H7 (cell line): ENCODE measurements around the gene SETDB1. TPM values are rescaled to one million over a fixed set of nuclear protein-coding genes. Genes with fewer than 3 reads are reported as not detected.
A peak's percentile ranks its signal among the peaks of the same experiment; 100 is the strongest.

ENCODE experiments used
- DNase-seq: peaks from one replicate; pipeline ENCODE4 v3.0.0; 2012
- H3K27me3 ChIP-seq: 2 replicates; pipeline ENCODE4 v1.6.0; 2011; ENCODE audit warnings: mild to moderate bottlenecking, low read length; ENCODE audit not compliant: control insufficient read depth, insufficient read depth
- H3K36me3 ChIP-seq: replicated peaks from 2 replicates; pipeline ENCODE4 v1.5.1; 2011; ENCODE audit warnings: low read length; ENCODE audit not compliant: control insufficient read depth, insufficient read depth
- H3K4me3 ChIP-seq: 2 replicates; pipeline ENCODE4 v1.5.1; 2011; ENCODE audit warnings: low read depth, mild to moderate bottlenecking, control low read depth, low read length, moderate library complexity; ENCODE audit not compliant: insufficient read depth
- total RNA-seq: library from RNA; depleted of rRNA; stranded (reverse); fragments of >200 nt; shearing (Covaris generic); gene quantifications from 2 replicates; pipeline ENCODE4 v1.2.3, GENCODE V29; 2014

SETDB1 gene
- total RNA-seq, 1 experiment from 2014 or later, result 67.9 TPM

DNA sequence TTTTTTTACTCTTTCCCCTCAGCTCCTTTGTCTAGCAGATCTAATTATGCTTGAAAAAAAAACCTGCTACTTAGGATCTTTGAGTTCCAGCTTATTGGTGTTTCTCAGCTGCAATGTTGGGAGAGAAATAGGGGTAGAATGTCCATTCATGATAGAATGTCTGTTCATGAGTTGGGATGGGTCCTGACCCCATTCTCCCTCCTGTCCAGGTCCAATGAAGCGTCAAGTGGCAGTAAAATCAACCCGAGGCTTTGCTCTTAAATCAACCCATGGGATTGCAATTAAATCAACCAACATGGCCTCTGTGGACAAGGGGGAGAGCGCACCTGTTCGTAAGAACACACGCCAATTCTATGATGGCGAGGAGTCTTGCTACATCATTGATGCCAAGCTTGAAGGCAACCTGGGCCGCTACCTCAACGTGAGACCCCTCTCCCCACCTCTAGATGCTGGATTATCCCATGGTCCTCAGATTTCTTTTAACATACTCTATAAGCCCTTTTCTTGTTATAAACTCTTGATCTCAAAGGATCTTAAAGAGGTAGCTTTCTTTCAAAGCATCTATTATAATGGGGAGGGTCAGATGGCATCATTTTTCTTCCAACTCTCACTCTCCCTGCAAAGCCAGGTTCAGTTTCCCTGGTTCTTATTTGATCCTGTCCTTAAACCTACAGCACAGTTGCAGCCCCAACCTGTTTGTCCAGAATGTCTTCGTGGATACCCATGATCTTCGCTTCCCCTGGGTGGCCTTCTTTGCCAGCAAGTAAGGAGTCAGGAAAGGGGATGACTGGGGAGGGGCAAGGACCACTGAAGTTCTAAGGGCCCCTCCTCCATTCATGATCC is 37.4 kb downstream of the SETDB1 start:
- Histone ChIP-seq H3K27me3 (no peaks in the 10 kb centered on the region), H3K36me3 (peaks cover 64% of the 10 kb centered on the region), H3K4me3 (no peak overlapping the region)
- peak; percentile 8 for DNase-seq

DNA sequence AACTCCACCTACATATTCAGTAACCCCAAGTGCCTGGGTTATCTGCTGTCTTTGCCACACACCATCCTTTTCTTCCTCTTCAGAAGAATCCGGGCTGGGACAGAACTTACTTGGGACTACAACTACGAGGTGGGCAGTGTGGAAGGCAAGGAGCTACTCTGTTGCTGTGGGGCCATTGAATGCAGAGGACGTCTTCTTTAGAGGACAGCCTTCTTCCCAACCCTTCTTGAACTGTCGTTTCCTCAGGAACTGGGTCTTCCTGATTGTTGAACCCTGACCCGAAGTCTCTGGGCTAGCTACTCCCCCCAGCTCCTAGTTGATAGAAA is 38.0 kb downstream of the SETDB1 start:
- H3K36me3 ChIP-seq, result peaks cover 66% of the 10 kb centered on the region
- no peaks in the 10 kb centered on the region for H3K27me3 ChIP-seq
- DNase-seq, result no peak
- no peak overlapping the region for H3K4me3 ChIP-seq

DNA sequence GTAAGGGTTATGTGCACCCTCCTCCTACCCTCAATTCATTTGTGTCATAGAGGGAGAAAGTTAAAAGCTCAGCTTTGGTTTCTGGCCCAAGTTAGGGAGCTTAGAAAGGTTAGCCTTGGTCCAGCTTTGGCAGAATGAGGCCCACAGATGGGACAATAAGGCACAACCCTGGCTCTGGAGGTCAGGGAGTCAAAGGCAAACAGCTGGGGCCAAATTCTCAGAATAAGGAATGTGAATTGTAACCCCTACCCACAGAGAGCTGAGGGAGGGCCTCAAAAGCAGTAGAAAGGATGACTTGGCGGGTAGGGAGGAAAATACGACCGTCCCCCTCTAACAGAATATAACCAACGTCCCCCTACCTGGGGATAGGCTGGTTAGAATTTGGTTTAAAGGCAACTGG is 39.4 kb downstream of the SETDB1 start:
- Histone ChIP-seq H3K36me3 (peaks cover 59% of the 10 kb centered on the region), H3K4me3 (no peak overlapping the region), H3K27me3 (no peaks in the 10 kb centered on the region)
- DNase-seq, result no peak

DNA sequence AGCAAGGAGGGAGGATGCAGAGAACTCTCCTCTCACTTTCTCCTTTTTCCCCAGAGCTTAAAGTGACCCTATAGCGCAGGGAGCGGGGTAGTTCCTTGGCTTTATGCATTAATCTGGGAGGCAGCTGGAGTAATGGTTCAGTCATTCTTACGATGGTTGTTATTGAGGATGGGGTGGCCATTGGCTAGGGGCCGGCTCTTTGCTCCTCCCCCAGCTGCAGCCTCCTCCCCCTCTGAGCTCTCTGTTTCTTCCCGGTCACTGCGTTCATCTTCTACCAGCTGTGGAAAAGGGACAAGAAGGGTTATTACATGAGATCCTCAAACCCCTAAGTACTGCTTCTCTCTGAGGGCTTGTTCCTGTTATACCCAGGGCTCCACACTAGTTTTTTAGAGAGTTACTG is 39.8 kb downstream of the SETDB1 start:
- peak; percentile 26 for DNase-seq
- Histone ChIP-seq H3K4me3 (no peak overlapping the region), H3K36me3 (peaks cover 56% of the 10 kb centered on the region), H3K27me3 (no peaks in the 10 kb centered on the region)

DNA sequence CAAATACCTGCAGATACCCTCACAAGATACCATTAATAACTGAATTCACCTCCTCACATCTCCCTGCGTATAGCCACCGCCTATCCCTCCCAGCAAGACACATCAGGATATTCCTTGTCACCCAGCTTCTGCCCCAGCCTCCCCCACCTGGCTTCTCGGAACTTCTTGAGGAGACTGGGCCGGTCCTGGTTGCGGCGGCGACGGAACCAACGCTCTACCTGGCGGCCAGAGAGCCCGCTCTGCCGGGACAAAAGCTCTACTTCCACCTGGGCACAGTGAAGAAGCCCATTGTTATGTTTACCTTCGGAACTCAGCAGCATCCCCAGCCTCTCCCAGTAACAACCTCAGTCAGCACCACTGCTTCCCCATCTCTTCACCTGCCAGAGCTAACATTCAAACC is 41.8 kb downstream of the SETDB1 start:
- Histone ChIP-seq H3K27me3 (no peaks in the 10 kb centered on the region), H3K36me3 (peaks cover 47% of the 10 kb centered on the region), H3K4me3 (no peak overlapping the region)
- DNase-seq, result peak; percentile 8

DNA sequence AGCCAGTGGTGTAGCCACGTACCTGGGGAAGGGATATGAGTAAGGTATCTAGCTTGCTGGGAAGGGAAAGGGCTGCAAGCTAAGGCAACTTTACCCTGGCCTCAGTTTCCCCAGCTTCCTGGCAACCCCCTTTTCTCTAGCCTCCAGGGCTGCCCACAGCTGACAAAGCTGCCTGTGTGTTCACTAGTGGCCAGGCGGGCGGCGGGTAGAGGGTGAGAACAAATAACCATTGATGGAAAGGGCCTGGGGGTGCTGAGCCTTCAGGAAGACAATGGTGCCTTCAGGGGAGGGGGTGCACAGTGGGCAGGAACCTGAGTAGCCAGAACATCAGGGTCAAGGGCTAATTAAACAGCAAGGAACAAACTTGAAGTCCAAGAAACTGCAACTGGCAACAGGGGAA is 42.3 kb downstream of the SETDB1 start:
- H3K27me3 ChIP-seq, result no peaks in the 10 kb centered on the region
- H3K36me3 ChIP-seq, result peaks cover 44% of the 10 kb centered on the region
- no peak for DNase-seq
- no peak overlapping the region for H3K4me3 ChIP-seq

DNA sequence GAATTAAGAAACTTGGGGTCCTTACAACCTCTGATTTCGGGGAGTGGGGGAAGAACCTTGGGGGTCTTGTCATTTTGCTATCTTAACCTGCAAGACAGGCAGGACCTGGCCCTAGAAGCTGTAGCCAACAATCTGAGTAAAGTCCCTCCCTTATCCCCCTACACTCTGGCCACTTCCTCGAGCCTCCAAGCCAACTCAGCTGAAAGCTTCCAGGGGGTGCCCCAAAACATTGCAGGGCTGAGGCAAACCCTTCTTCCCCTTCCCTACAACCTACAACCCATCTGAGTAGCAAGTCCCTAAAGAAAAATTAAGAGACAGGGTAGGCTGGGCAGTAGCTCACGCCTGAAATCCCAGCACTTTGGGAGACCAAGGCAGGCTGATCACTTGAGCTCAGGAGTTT is 43.5 kb downstream of the SETDB1 start:
- Histone ChIP-seq H3K4me3 (no peak overlapping the region), H3K36me3 (peaks cover 32% of the 10 kb centered on the region), H3K27me3 (no peaks in the 10 kb centered on the region)
- no peak for DNase-seq

DNA sequence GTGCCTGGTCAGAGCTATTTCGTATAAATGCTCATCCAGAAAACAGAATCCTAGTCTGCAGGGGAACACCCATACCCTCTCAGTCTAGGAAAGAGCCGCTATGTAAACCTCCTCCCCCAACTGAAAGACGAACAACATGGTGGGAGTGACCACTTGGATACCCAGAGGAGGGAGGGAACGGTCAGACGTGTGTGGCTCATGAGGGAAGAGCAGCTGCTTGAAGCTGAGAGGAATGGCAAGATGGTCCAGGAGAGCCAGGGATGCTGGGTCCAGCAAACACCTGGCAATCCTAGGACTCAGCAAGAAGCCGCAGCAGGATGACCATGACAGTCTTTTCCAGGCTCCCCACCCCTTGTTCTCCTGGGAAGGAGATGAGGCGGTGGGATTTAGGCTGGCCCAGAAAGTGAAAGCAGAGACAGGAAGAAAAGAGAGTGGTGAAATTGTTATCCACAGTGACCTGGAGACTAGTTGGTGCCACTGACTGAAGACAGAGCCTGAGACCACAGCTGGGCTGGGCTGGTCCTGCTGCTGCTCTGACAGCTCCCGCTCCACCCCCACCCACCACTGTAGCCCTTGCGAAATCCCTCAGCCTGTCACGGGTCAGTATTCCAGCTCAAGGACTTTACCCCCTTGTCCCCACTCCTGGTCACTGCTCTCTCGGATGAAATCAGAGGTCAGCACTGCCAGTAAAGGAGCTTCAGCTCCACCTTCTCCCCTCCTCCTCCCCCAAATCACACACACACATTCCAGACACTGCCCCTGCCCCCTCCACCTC is 44.8 kb downstream of the SETDB1 start:
- H3K27me3 ChIP-seq, result no peaks in the 10 kb centered on the region
- peak; percentile 57 for DNase-seq
- H3K4me3 ChIP-seq, result no peak overlapping the region
- peaks cover 26% of the 10 kb centered on the region for H3K36me3 ChIP-seq

DNA sequence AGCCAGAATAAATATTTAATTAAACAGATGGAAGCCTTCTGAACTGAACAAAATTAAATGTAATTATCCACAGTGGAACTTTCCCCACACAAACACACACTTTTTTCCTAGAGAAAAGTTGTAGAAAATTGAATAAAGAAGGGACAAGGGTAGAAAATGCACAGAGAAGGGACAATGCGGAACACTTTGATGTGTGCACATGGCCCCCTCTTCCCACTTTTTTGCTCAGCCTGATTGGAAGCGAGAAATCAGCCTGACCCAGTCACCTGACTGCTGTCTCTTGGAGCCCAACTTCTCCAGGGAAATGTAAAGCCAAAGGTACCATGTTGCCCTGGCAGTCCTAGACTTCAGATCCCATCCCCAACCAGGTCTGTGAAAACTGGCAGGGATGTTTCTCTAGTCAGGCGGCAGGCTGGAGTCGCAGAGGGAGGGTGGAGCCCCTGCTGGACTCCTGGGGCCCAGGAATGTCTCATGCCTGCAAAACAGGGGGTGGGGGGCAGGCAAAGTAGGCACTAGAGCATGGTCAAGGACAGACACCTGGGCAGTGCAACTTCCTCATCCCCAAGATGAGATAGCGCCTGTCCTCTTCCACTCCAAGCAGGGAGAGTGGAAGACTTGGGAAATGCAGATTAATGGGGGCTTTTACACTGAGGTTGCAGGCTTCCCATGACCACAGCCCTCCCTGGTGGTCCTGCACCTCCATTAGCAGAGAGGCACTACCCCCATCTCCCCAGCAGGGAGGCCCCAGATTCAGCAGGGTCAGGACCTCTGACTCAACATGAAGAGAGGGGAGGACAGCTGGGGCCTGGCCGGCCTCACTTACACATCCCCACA is 45.6 kb downstream of the SETDB1 start:
- DNase-seq, result peak; percentile 70

DNA sequence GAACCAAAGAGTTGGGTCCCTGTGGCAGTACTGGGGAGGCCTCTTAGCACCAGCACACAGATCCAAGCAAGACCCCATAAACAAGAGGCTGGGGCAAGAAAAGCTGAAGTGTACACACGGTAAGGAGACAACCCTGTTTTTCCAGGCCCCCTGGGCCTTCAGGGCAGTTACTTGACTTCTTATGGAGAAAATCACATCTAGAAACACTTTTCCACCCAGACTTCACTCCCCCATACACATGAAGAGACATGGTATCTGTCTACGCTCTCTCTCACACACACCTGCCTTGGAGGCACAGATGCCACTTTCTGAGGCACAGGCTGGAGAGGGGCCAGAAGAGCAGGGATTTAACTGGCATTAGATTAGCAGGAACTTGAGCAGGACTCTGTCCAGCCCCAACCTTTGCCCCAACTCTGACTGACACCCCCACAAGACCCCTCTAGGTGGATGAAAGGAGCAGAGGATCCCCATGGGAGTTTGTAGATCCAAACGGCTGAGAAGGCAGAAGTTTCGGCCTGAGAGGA is 46.3 kb downstream of the SETDB1 start:
- Histone ChIP-seq H3K27me3 (no peaks in the 10 kb centered on the region), H3K4me3 (no peak overlapping the region; the same call in 1 of the 2 replicates), H3K36me3 (peaks cover 12% of the 10 kb centered on the region)
- DNase-seq, result no peak

More for the DNA sequence above, 45.6 kb downstream of the SETDB1 start:
- no peak overlapping the region for H3K4me3 ChIP-seq
- H3K27me3 ChIP-seq, result no peaks in the 10 kb centered on the region
- peaks cover 19% of the 10 kb centered on the region for H3K36me3 ChIP-seq

DNA sequence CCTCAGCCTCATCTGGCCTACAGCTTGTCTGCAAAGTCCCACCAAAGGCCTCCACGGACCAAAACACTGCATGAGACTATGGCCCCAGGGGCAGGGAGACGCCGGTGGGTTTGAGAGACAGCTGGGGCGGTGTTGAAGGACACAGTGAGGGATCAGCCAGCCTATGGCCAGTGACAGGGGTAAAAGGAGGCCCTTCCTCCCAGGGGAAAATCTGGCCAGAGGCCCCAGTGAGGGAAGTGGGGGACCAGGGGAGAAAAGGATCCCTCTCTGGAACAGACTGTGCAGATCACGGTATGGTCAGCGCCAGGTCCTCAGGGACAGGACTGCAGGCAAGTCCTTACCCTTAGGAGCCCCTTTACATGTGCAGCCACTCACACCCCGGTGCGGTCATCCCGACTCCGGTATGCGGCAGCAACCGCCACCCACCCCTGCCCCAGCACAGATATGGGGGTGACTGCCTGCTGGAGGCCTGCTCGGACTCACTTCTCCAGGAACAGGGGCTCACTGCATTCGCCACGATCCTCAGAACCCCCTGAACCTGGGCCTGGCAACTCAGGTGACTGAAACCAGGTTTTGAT is 47.2 kb downstream of the SETDB1 start:
- Histone ChIP-seq H3K27me3 (no peaks in the 10 kb centered on the region), H3K4me3 (peak overlapping the region; percentile 83), H3K36me3 (peaks cover 6% of the 10 kb centered on the region)
- peak; percentile 61 for DNase-seq

DNA sequence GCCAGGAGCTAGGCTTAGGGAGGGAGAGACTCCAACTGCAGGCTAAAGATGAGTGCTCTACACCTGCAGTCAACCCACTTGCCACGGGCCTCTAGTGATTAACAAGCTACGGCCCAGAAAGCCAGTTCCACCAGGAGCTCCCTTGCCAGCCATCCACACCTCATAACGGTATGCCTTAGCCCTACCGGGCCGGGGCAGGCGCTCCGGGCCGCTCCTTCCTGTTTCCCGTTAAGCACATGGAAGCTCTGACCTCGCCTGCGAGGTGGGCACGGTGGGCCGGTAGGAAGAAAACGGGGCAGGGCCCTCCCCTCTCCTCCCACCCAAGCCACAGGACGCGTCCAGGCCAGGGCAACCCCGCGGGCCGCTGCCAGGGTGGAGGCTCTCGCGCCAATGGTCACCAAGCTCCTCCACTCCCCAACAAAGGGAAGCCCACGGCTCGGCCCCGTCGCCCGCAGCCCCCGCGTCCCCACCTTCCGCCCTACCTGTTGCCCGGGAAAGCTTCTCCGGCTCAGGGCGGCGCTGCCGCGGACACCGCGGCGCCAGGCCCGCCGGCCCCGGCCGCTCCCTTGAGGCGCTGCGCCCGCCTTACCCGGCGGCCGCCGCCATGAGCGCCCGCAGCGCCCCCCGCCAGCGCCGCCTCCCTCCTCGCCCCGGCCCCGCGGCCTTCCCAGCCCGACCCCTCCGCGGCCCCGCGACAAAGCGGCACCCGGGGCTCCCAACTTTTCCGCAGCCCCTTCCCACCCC is 47.8 kb downstream of the SETDB1 start:
- Histone ChIP-seq H3K4me3 (peak overlapping the region; percentile 83), H3K36me3 (peaks cover 1% of the 10 kb centered on the region), H3K27me3 (no peaks in the 10 kb centered on the region)
- DNase-seq, result peak; percentile 85

DNA sequence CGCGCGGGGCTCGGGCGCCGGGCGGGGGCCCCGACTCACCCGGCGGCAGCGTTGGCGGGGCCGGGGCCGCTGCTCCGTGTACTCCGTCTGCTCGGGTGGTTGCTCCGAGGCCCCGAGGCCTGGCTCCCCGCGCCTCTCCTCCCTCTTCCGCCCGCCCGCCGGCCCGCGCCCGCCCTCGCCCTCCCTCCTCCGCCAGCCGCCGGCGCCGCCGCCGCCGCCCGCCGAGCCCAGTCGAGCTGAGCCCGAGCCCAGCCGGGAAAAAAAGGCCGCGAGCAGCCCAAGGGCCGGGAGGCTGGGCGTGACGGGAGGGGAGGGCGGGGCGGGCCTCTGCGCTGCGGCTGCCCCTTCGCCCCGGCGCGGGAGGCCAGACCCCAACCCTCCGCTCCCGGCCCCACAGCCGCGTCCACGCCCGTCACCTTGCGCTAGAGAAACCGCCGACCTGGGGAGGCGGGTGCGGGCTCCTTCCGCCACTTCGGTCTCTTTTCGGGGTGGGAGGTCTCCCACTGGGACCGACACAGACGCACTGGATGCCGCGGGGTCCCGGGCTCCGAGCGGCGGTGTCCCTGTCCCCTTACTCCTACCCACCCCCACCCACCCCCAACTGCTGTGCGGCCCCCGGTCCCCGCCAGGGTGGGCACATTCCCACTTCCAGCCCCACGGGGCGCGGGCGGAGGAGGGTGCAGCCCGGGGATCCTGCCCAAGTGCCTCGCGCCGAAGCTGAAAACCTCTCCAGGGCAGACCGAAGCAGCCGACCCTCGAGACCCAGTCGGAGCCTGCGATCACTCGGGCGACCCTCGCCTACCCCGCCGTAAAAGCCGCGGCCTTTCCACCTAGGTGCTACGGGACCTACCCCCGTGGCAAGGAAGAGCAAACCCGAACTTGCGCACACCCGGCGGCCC is 48.7 kb downstream of the SETDB1 start, which contains the start of gene CERS2:
Gene CERS2, minus strand, starts transcription at position 256 of the 899 bp plus-strand sequence. CDS start 5,745 bp downstream, outside the sequence.
- peak within 1 kb of the TSS; percentile 83 for H3K4me3 ChIP-seq
- peak; percentile 96 for DNase-seq
- H3K36me3 ChIP-seq, result no peaks in the 10 kb centered on the region
- H3K27me3 ChIP-seq, result no peaks in the 10 kb centered on the region
